ENCODE data around the gene TOM1. TPM values are rescaled to one million over a fixed set of nuclear protein-coding genes. Genes with fewer than 3 reads are reported as not detected.

The TOM1 gene
- total and polyA plus RNA-seq, 4 donors = 19.8 to 50.5 (median 44.0) TPM

- Histone ChIP-seq H3K4me1 (ENCODE audit: control insufficient read depth in 1 of 2, insufficient read depth in 2 of 2, low read length in 2 of 2) (no peaks in the 10 kb centered on the region), H3K27me3 (ENCODE audit: control insufficient read depth in 1 of 2, insufficient read depth in 2 of 2, low read length in 1 of 2) (no peaks in the 10 kb centered on the region), H3K36me3 (ENCODE audit: control insufficient read depth in 1 of 2, insufficient read depth in 2 of 2, low read length in 1 of 2) (peaks cover 0 to 21% of the 10 kb centered on the region in 2 donors), H3K4me3 (ENCODE audit: low read length in 2 of 2) (no peak overlapping the region), H3K9me3 (ENCODE audit: control insufficient read depth, low read length) (no peaks in the 10 kb centered on the region), H3K27ac (ENCODE audit: low read depth in 1 of 2, low read length in 2 of 2) (no peak overlapping the region)
- intact Hi-C loops (cut with DNase I) = no loop called here
- WGBS, 2 donors = 77 to 82% methylated on average over 9 of the region's 9 CpGs
- DNase-seq (no peak), ATAC-seq (ENCODE audit: low FRiP score) (no peak)
These were observed 34.3 kb downstream of the TOM1 start for GRCh38 chr22:35334004-35334403.

- WGBS, 2 donors = 86 to 87% methylated on average over 7 of the region's 7 CpGs
- no peaks in the 10 kb centered on the region for H3K9me3 ChIP-seq (ENCODE audit: control insufficient read depth, low read length)
- no peaks in the 10 kb centered on the region for H3K4me1 ChIP-seq (ENCODE audit: control insufficient read depth in 1 of 2, insufficient read depth in 2 of 2, low read length in 2 of 2)
- H3K4me3 ChIP-seq (ENCODE audit: low read length in 2 of 2) = no peak overlapping the region
- intact Hi-C loops (cut with DNase I) = no loop called here
- no peak overlapping the region for H3K27ac ChIP-seq (ENCODE audit: low read depth in 1 of 2, low read length in 2 of 2)
- peaks cover 0 to 19% of the 10 kb centered on the region in 2 donors for H3K36me3 ChIP-seq (ENCODE audit: control insufficient read depth in 1 of 2, insufficient read depth in 2 of 2, low read length in 1 of 2)
- ATAC-seq (ENCODE audit: low FRiP score) (no peak), DNase-seq (no peak)
- H3K27me3 ChIP-seq (ENCODE audit: control insufficient read depth in 1 of 2, insufficient read depth in 2 of 2, low read length in 1 of 2) = no peaks in the 10 kb centered on the region
These were observed 35.8 kb downstream of the TOM1 start for GRCh38 chr22:35335468-35335867.

DNA sequence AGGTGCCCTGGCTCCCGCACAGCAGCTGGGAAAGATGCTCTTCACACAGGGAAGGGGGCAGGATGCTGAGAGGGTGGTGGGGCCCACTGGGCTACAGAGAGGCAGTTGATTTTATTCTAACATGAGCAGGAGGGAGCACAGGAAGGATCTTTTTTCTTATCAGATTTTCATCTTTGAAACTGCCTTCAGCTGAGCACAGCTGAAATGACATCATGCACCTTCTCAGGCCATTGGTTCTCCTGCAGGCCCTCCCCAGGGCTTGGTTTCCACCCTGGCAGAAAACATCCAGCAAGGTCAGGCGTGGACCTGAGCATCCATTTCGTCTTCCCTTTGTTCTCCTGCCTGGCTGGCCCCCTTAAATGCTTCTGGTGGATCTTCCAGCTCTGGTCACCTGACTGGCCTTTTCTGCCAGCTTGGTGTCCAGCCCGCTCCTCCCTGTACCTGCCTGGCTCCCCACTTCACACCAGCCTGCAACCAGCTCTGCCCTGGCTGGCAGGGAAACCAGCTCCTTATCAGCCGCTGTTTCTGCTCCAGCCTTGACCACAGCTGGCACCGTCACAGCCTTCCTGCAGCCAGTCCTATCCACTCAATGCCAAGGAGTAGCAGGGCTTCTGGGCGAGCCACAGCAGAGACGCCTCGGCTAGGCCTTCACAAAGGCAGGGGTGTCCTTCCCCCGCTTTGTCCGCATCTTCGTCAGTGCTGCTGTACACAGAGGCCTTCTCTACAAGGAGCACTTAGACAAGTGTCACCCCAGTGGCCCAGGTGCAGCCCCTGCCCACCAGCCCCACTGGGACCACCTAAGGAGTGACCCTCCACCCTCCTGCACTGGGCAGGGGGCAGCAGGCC, 36.5 kb downstream of the TOM1 start:
- H3K4me3 ChIP-seq (ENCODE audit: low read length in 2 of 2) = no peak overlapping the region
- no peaks in the 10 kb centered on the region for H3K27me3 ChIP-seq (ENCODE audit: control insufficient read depth in 1 of 2, insufficient read depth in 2 of 2, low read length in 1 of 2)
- no peak overlapping the region for H3K27ac ChIP-seq (ENCODE audit: low read depth in 1 of 2, low read length in 2 of 2)
- no peaks in the 10 kb centered on the region for H3K9me3 ChIP-seq (ENCODE audit: control insufficient read depth, low read length)
- intact Hi-C loops (cut with DNase I) = no loop called here
- no peak for ATAC-seq (ENCODE audit: low FRiP score)
- no peak for DNase-seq
- H3K4me1 ChIP-seq (ENCODE audit: control insufficient read depth in 1 of 2, insufficient read depth in 2 of 2, low read length in 2 of 2) = no peaks in the 10 kb centered on the region
- peaks cover 0 to 20% of the 10 kb centered on the region in 2 donors for H3K36me3 ChIP-seq (ENCODE audit: control insufficient read depth in 1 of 2, insufficient read depth in 2 of 2, low read length in 1 of 2)
- 54 to 57% methylated on average over 12 of the region's 12 CpGs for WGBS, 2 donors

GRCh38 chr22:35337932-35338331, 38.2 kb downstream of the TOM1 start:
- Histone ChIP-seq H3K4me3 (ENCODE audit: low read length in 2 of 2) (no peak overlapping the region), H3K36me3 (ENCODE audit: control insufficient read depth in 1 of 2, insufficient read depth in 2 of 2, low read length in 1 of 2) (peaks cover 0 to 18% of the 10 kb centered on the region in 2 donors), H3K9me3 (ENCODE audit: control insufficient read depth, low read length) (no peaks in the 10 kb centered on the region), H3K27ac (ENCODE audit: low read depth in 1 of 2, low read length in 2 of 2) (no peak overlapping the region), H3K27me3 (ENCODE audit: control insufficient read depth in 1 of 2, insufficient read depth in 2 of 2, low read length in 1 of 2) (no peaks in the 10 kb centered on the region), H3K4me1 (ENCODE audit: control insufficient read depth in 1 of 2, insufficient read depth in 2 of 2, low read length in 2 of 2) (no peaks in the 10 kb centered on the region)
- no peak for ATAC-seq (ENCODE audit: low FRiP score)
- DNase-seq = no peak
- intact Hi-C loops (cut with DNase I) = no loop called here
- WGBS, 2 donors = 86 to 93% methylated on average over 4 of the region's 4 CpGs

DNA sequence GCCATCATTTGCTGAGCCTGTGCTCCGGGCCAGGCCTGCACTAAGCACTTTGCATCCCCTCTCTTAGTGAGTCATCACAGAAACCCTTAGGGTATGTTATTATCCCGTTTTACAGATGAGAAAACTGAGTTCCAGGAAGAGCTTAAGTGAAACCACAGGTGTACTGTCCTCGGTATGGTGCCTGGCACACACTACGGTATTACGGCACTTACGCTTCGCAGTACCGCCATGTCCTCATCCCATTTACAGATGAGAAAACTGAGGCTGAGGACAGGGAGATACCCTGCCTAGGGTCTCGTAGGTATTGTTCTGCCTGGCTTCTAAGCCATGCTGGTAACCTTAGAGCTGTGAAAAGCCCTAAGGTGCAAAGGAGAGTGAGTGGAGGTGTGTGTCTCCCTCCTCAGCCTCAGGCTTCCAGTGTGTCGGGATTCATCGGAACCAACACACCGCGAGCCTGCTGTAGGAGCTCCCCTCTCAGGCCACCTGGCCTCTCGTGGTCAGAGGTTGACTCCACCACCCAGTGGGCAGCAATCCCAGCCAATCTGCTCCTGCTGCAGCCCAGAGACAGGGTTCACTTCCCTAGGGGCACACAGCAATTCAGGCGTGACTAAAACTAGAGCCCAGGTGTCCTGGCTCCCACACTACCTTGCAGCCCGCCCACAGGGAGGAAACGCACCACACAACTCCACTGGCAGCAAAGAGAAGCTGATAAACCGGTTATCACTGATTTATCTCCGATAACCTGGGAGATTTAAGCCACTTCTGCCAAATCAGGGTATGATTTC, 41.6 kb downstream of the TOM1 start:
- H3K4me1 ChIP-seq (ENCODE audit: control insufficient read depth in 1 of 2, insufficient read depth in 2 of 2, low read length in 2 of 2) = no peaks in the 10 kb centered on the region
- H3K4me3 ChIP-seq (ENCODE audit: low read length in 2 of 2) = no peak overlapping the region
- H3K9me3 ChIP-seq (ENCODE audit: control insufficient read depth, low read length) = no peaks in the 10 kb centered on the region
- DNase-seq = no peak
- intact Hi-C loops (cut with DNase I) = no loop called here
- no peaks in the 10 kb centered on the region for H3K27me3 ChIP-seq (ENCODE audit: control insufficient read depth in 1 of 2, insufficient read depth in 2 of 2, low read length in 1 of 2)
- H3K36me3 ChIP-seq (ENCODE audit: control insufficient read depth in 1 of 2, insufficient read depth in 2 of 2, low read length in 1 of 2) = peaks cover 0 to 5% of the 10 kb centered on the region in 2 donors
- WGBS, 2 donors = 92 to 93% methylated on average over 19 of the region's 19 CpGs
- H3K27ac ChIP-seq (ENCODE audit: low read depth in 1 of 2, low read length in 2 of 2) = no peak overlapping the region
- no peak for ATAC-seq (ENCODE audit: low FRiP score)

- Histone ChIP-seq H3K27ac (ENCODE audit: low read depth in 1 of 2, low read length in 2 of 2) (no peak overlapping the region), H3K27me3 (ENCODE audit: control insufficient read depth in 1 of 2, insufficient read depth in 2 of 2, low read length in 1 of 2) (no peaks in the 10 kb centered on the region), H3K9me3 (ENCODE audit: control insufficient read depth, low read length) (no peaks in the 10 kb centered on the region), H3K4me3 (ENCODE audit: low read length in 2 of 2) (no peak overlapping the region), H3K36me3 (ENCODE audit: control insufficient read depth in 1 of 2, insufficient read depth in 2 of 2, low read length in 1 of 2) (peaks cover 0 to 2% of the 10 kb centered on the region in 2 donors), H3K4me1 (ENCODE audit: control insufficient read depth in 1 of 2, insufficient read depth in 2 of 2, low read length in 2 of 2) (no peaks in the 10 kb centered on the region)
- 92 to 96% methylated on average over 4 of the region's 4 CpGs for WGBS, 2 donors
- no peak for DNase-seq
- no peak for ATAC-seq (ENCODE audit: low FRiP score)
- intact Hi-C loops (cut with DNase I) = no loop called here
These were observed 42.7 kb downstream of the TOM1 start for GRCh38 chr22:35342390-35342789.

GRCh38 chr22:35343664-35344550, 44.2 kb downstream of the TOM1 start:
- no peak overlapping the region for H3K4me3 ChIP-seq (ENCODE audit: low read length in 2 of 2)
- no peak for DNase-seq
- H3K27ac ChIP-seq (ENCODE audit: low read depth in 1 of 2, low read length in 2 of 2) = no peak overlapping the region
- ATAC-seq (ENCODE audit: low FRiP score) = no peak
- H3K4me1 ChIP-seq (ENCODE audit: control insufficient read depth in 1 of 2, insufficient read depth in 2 of 2, low read length in 2 of 2) = no peaks in the 10 kb centered on the region
- no peaks in the 10 kb centered on the region for H3K9me3 ChIP-seq (ENCODE audit: control insufficient read depth, low read length)
- H3K36me3 ChIP-seq (ENCODE audit: control insufficient read depth in 1 of 2, insufficient read depth in 2 of 2, low read length in 1 of 2) = peaks cover 0 to 2% of the 10 kb centered on the region in 2 donors
- no peaks in the 10 kb centered on the region for H3K27me3 ChIP-seq (ENCODE audit: control insufficient read depth in 1 of 2, insufficient read depth in 2 of 2, low read length in 1 of 2)
- 95 to 97% methylated on average over 24 to 26 of the region's 26 CpGs for WGBS, 2 donors
- intact Hi-C loops (cut with DNase I) = no loop called here

GRCh38 chr22:35344956-35345690, 45.4 kb downstream of the TOM1 start:
- no peak for DNase-seq
- Histone ChIP-seq H3K27ac (ENCODE audit: low read depth in 1 of 2, low read length in 2 of 2) (no peak overlapping the region), H3K9me3 (ENCODE audit: control insufficient read depth, low read length) (no peaks in the 10 kb centered on the region), H3K4me3 (ENCODE audit: low read length in 2 of 2) (no peak overlapping the region), H3K4me1 (ENCODE audit: control insufficient read depth in 1 of 2, insufficient read depth in 2 of 2, low read length in 2 of 2) (no peaks in the 10 kb centered on the region), H3K36me3 (ENCODE audit: control insufficient read depth in 1 of 2, insufficient read depth in 2 of 2, low read length in 1 of 2) (peaks cover 0 to 2% of the 10 kb centered on the region in 2 donors), H3K27me3 (ENCODE audit: control insufficient read depth in 1 of 2, insufficient read depth in 2 of 2, low read length in 1 of 2) (no peaks in the 10 kb centered on the region)
- 89 to 90% methylated on average over 14 of the region's 14 CpGs for whole genome bisulfite sequencing, 2 donors
- ATAC-seq (ENCODE audit: low FRiP score) = no peak
- intact Hi-C loops (cut with DNase I) = no loop called here
